GM12878 (cell line): Measurements from ENCODE around the gene SHC4. TPM values are rescaled to one million over a fixed set of nuclear protein-coding genes. Genes with fewer than 3 reads are reported as not detected.
A peak's percentile ranks its signal among the peaks of the same experiment; 100 is the strongest.

Experiments
- ATF3 ChIP-seq: IDR thresholded peaks from 2 replicates; pipeline ENCODE4 v1.6.1; 2011; ENCODE audit warnings: low read depth, mild to moderate bottlenecking, low read length, moderate library complexity, borderline replicate concordance; ENCODE audit errors: extremely low read depth
- BCL11A ChIP-seq: IDR thresholded peaks from 2 replicates; pipeline ENCODE4 v1.6.1; 2011; ENCODE audit warnings: low read depth, low read length
- BRCA1 ChIP-seq: IDR thresholded peaks from 2 replicates; pipeline ENCODE4 v1.6.1; 2011; ENCODE audit warnings: low read depth, low read length, improper control_type of control experiment
- CBX3 ChIP-seq: fragments of 200-600 bp; sonication (generic); IDR thresholded peaks from 2 replicates; pipeline ENCODE4 v1.6.1; 2016; ENCODE audit warnings: low read depth, borderline replicate concordance
- CBX5 ChIP-seq: sonication (generic); IDR thresholded peaks from 2 replicates; pipeline ENCODE4 v1.6.1; 2016; ENCODE audit warnings: low read depth, moderate library complexity, mild to moderate bottlenecking, inconsistent platforms
- HDAC2 ChIP-seq: fragments of 200-600 bp; sonication (generic); IDR thresholded peaks from 2 replicates; pipeline ENCODE4 v1.6.1; 2017
- HDAC6 ChIP-seq: fragments of 200-600 bp; sonication (generic); IDR thresholded peaks from one replicate; pipeline ENCODE4 v1.8.0; 2017; ENCODE audit warnings: antibody characterized with exemption; ENCODE audit not compliant: unreplicated experiment
- IKZF1 ChIP-seq: fragments of 450-650 bp; conservative IDR thresholded peaks from 2 replicates; pipeline ENCODE4 v1.6.1; 2017; ENCODE audit warnings: antibody characterized with exemption, mild to moderate bottlenecking
- KLF5 ChIP-seq: fragments of 450-650 bp; IDR thresholded peaks from 2 replicates; pipeline ENCODE4 v1.6.1; 2014; ENCODE audit warnings: mild to moderate bottlenecking; ENCODE audit not compliant: partially characterized antibody
- LARP7 ChIP-seq: fragments of 450-650 bp; IDR thresholded peaks from 2 replicates; pipeline ENCODE4 v1.6.1; 2017; ENCODE audit warnings: mild to moderate bottlenecking
- POLR2AphosphoS5 ChIP-seq: IDR thresholded peaks from 2 replicates; pipeline ENCODE4 v1.6.1; 2011; ENCODE audit warnings: mild to moderate bottlenecking, low read length, inconsistent platforms
- RUNX3 ChIP-seq: IDR thresholded peaks from 2 replicates; pipeline ENCODE4 v1.6.1; 2012; ENCODE audit warnings: low read length, inconsistent platforms
- SREBF2 ChIP-seq: IDR thresholded peaks from 2 replicates; pipeline ENCODE4 v1.6.1; 2012; ENCODE audit warnings: mild to moderate bottlenecking, low read length
- STAT1 ChIP-seq: fragments of 450-650 bp; conservative IDR thresholded peaks from 2 replicates; pipeline ENCODE4 v1.6.1; 2014; ENCODE audit warnings: antibody characterized with exemption, mild to moderate bottlenecking
- TBL1XR1 ChIP-seq: IDR thresholded peaks from 2 replicates; pipeline ENCODE4 v1.6.1; 2012; ENCODE audit warnings: low read depth, low read length, improper control_type of control experiment
- USF2 ChIP-seq: IDR thresholded peaks from 2 replicates; pipeline ENCODE4 v1.6.1; 2011; ENCODE audit warnings: low read depth, low read length, improper control_type of control experiment, borderline replicate concordance
- YY1 ChIP-seq: IDR thresholded peaks from 2 replicates; pipeline ENCODE4 v1.6.1; 2011; ENCODE audit warnings: low read depth, mild to moderate bottlenecking, low read length
- ZBTB4 ChIP-seq: fragments of 450-650 bp; formaldehyde crosslinking; IDR thresholded peaks from 2 replicates; pipeline ENCODE4 v1.4.0; 2022; ENCODE audit warnings: mild to moderate bottlenecking, moderate library complexity
- polyA plus RNA-seq, 11 experiments: library from polyadenylated mRNA; depleted of rRNA in 4 of 11; unstranded in 6 of 11; stranded (reverse) in 5 of 11; fragments of >200 nt; fragmentation: Nextera tagmentation in 4 of 11; fragmentation: Illumina TruSeq in 1 of 11; extraction: Ambion mirVana in 4 of 11; extraction: Trizol in 1 of 11; gene quantifications; 1 replicate in 1 of 11; 2 replicates in 10 of 11; pipeline versions ENCODE4 v1.2.1 to v1.2.3, GENCODE V29; 2011 to 2016; ENCODE audit warnings: inconsistent platforms in 2 of 11, missing spikeins in 2 of 11, low read depth in 1 of 11
- total RNA-seq, 4 experiments: library from RNA; depleted of rRNA in 3 of 4; stranded (reverse); fragments of >200 nt in 3 of 4; fragmentation: Illumina TruSeq in 1 of 4; extraction: Trizol in 1 of 4; gene quantifications; 2 replicates each; pipeline versions ENCODE4 v1.2.1 to v1.2.3, GENCODE V29; 2013 to 2021

SHC4 gene
- total and polyA plus RNA-seq, 10 of the 15 experiments (the other 5 are each of a cell fraction or from before 2014, with no cell fraction given) = 0.04 to 0.87 (median 0.14) TPM

GRCh38 chr15:48794697-48795134 is 169.0 kb downstream of the SHC4 start (continued):
- TF ChIP-seq HDAC6 (no peak), ZBTB4 (no peak), USF2 (no peak), RUNX3 (peak; percentile 82), CBX5 (no peak), IKZF1 (peak; percentile 92), CBX3 (no peak), POLR2AphosphoS5 (no peak; the same call in 1 of the 2 replicates), HDAC2 (no peak), KLF5 (peak; percentile 40), YY1 (no peak), BRCA1 (no peak), ATF3 (no peak), BCL11A (peak; percentile 88; the same call in 1 of the 2 replicates), LARP7 (no peak), STAT1 (no peak), SREBF2 (no peak), TBL1XR1 (no peak; the same call in 1 of the 2 replicates)
